CD8-positive, alpha-beta memory T cell (primary cell): ENCODE measurements around the gene SPIN1. TPM values are rescaled to one million over a fixed set of nuclear protein-coding genes. Genes with fewer than 3 reads are reported as not detected.

Source experiments
- CTCF ChIA-PET: fragments of 350-600 bp; sonication (Branson Sonifier 250); formaldehyde crosslinking; loops from one replicate; lab custom pipeline; 2021; ENCODE audit warnings: antibody characterized with exemption; lab: Charles Lee
- POLR2A ChIA-PET: fragments of 350-600 bp; sonication (Branson Sonifier 250); formaldehyde crosslinking; loops from one replicate; lab custom pipeline; 2021; ENCODE audit warnings: antibody characterized with exemption; lab: Charles Lee
- DNase-seq, 5 donors: peaks; one replicate each; pipeline versions ENCODE4 v3.0.0 to v3.0.0-alpha.2; 2020 to 2022; ENCODE audit warnings: mixed read lengths in 1 of 5
- H3K27ac ChIP-seq: one replicate; pipeline ENCODE4 v1.7.0; 2013; ENCODE audit warnings: low read depth, mild to moderate bottlenecking, low read length, moderate library complexity
- H3K27me3 ChIP-seq: 2 replicates; pipeline ENCODE4 v1.7.0; 2013; ENCODE audit warnings: low read length, mild to moderate bottlenecking; ENCODE audit not compliant: insufficient read depth, poor library complexity, severe bottlenecking
- H3K36me3 ChIP-seq: 2 replicates; pipeline ENCODE4 v1.7.0; 2013; ENCODE audit warnings: mild to moderate bottlenecking, low read length, moderate library complexity; ENCODE audit not compliant: insufficient read depth
- H3K4me1 ChIP-seq: 2 replicates; pipeline ENCODE4 v1.7.0; 2013; ENCODE audit warnings: mild to moderate bottlenecking, low read length, moderate library complexity; ENCODE audit not compliant: insufficient read depth
- H3K4me3 ChIP-seq: 2 replicates; pipeline ENCODE4 v1.7.0; 2013; ENCODE audit warnings: mild to moderate bottlenecking, low read length
- H3K9me3 ChIP-seq: 2 replicates; pipeline ENCODE4 v1.7.0; 2013; ENCODE audit warnings: mild to moderate bottlenecking, low read length
- H3K27ac Mint-ChIP-seq, 8 donors: one replicate each; pipeline ENCODE4 v1.8.0; 2020 to 2021; ENCODE audit warnings: mixed read lengths in 8 of 8, mild to moderate bottlenecking in 6 of 8, inconsistent platforms in 3 of 8, moderate library complexity in 3 of 8
- H3K27me3 Mint-ChIP-seq, 2 donors: one replicate each; pipeline ENCODE4 v1.8.0; 2020 to 2021; ENCODE audit warnings: mixed read lengths in 2 of 2, mild to moderate bottlenecking in 1 of 2, moderate library complexity in 1 of 2
- H3K36me3 Mint-ChIP-seq, 3 donors: one replicate each; pipeline ENCODE4 v1.8.0; 2020 to 2021; ENCODE audit warnings: mixed read lengths in 3 of 3, inconsistent platforms in 1 of 3, mild to moderate bottlenecking in 1 of 3
- H3K4me1 Mint-ChIP-seq, 3 donors: one replicate each; pipeline ENCODE4 v1.8.0; 2020 to 2021; ENCODE audit warnings: mixed read lengths in 3 of 3, inconsistent platforms in 1 of 3, mild to moderate bottlenecking in 1 of 3
- H3K4me3 Mint-ChIP-seq, 7 donors: one replicate each; pipeline ENCODE4 v1.8.0; 2020 to 2021; ENCODE audit warnings: mixed read lengths in 7 of 7, mild to moderate bottlenecking in 6 of 7, moderate library complexity in 4 of 7, inconsistent platforms in 2 of 7
- H3K9me3 Mint-ChIP-seq, 5 donors: one replicate each; pipeline ENCODE4 v1.8.0; 2020 to 2022; ENCODE audit warnings: mixed read lengths in 5 of 5, mild to moderate bottlenecking in 3 of 5, moderate library complexity in 2 of 5, inconsistent platforms in 1 of 5
- polyA plus RNA-seq: library from polyadenylated mRNA; unstranded; fragments of 300-500 nt; fragmentation: Illumina TruSeq; gene quantifications from one replicate; pipeline ENCODE4 v1.2.3, GENCODE V29; 2021
- total RNA-seq, 2 experiments: library from RNA; stranded (reverse); gene quantifications; one replicate each; pipeline ENCODE4 v1.2.3, GENCODE V29; 2021

SPIN1 gene
- total and polyA plus RNA-seq, 3 experiments from 2014 or later: 21.9 to 24.1 (median 22.9) TPM

DNA sequence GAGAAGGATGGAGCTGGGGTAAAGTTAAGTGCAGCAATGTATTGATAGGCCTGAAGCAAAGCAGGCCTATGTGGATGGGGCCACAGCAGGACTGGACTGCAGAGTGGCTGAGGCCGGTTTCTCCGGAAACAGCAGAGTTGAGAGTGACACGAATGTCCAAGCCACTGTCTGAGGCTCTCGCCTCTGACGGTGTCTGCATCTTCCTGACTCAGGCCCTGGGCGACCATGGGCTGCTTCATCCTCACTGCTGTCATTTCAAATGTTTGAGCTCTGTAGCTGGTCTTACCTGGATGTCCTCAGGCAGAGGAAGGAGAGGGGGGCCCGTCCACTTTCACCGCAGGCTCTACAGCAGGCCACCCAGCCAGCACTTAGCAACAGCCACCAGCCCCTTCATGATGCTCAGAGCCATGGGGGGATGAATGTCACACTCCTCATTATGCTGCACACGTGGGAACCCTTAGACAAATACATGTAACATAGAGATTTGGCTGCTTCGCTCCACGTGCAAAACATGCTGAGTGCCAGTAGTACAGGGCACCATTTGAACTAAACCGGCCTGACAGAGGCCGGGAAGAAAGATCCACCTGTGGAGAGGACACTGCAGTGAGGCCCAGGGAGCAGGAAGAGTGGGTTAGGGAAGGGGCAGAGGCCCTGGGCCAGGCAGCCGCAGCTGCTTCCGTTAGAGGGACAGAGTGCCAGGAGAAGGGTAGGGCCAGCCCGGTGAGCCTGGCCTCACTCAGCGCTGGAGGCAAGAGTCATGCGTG lies 115.0 kb downstream of the SPIN1 start:
- H3K4me3 Mint-ChIP-seq: no peak overlapping the region
- no peaks in the 10 kb centered on the region for H3K27me3 ChIP-seq
- H3K27ac Mint-ChIP-seq: no peak overlapping the region
- H3K9me3 Mint-ChIP-seq: no peaks in the 10 kb centered on the region
- H3K36me3 Mint-ChIP-seq: no peaks in the 10 kb centered on the region
- H3K4me1 ChIP-seq: no peaks in the 10 kb centered on the region
- ChIA-PET CTCF (no interaction called here), POLR2A (no interaction called here)
- H3K27me3 Mint-ChIP-seq: peaks cover 5 to 12% of the 10 kb centered on the region in 2 donors
- H3K4me1 Mint-ChIP-seq: no peaks in the 10 kb centered on the region
- no peak overlapping the region for H3K4me3 ChIP-seq
- H3K36me3 ChIP-seq: no peaks in the 10 kb centered on the region
- DNase-seq: no peak
- no peak overlapping the region for H3K27ac ChIP-seq
- H3K9me3 ChIP-seq: no peaks in the 10 kb centered on the region

DNA sequence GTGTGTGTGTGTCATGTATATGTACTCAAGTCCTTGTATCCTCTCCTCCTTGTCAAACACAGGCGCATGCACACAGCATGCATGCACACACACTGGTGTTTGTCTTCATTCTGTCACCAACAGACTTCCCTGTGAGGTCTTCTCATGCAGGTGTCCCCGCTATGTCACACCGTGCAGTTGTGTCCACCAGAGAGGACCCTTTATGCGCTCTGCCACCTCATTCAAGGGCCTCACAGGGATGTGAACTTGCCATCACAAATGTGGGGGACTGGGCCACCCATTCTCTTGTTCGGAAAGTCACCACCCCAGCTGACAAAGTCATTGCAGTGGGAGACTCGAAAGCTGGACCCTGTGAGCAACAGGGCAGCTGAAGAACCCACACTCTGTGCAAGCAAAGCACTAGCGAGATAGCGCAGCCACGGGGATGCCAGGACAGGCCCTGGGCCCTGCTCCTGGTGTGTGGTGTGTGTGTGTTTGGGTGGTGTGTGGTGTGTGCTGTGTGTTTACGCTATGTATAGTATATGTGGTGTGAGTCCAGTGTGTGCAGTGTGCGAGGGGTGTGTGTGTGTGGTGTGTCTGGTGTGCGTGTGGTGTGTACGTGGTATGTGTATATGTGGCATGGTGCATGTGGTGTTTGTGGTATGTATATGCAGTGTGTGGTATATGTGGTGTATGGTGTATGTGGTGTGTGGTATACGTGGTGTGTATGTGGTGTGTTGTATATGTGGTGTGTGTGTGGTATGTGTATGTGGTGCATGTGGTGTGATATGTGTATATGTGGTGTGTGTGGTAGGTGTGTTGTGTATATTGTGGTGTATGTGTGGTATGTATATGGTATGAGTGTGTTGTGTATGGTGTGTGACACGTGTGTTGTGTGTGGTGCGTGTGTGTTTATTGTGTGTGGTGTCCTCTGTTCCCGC lies 115.9 kb downstream of the SPIN1 start:
- Histone ChIP-seq H3K27me3 (no peaks in the 10 kb centered on the region), H3K36me3 (no peaks in the 10 kb centered on the region), H3K4me3 (no peak overlapping the region), H3K27ac (no peak overlapping the region), H3K4me1 (no peaks in the 10 kb centered on the region), H3K9me3 (no peaks in the 10 kb centered on the region)
- ChIA-PET POLR2A (interaction anchor here (0.6 kb wide), 1 partner anchor 16 kb away, joined by 3 read pairs; no protein-coding TSS in a partner anchor), CTCF (no interaction called here)
- H3K4me3 Mint-ChIP-seq: no peak overlapping the region
- H3K27ac Mint-ChIP-seq: peak overlapping the region in 1 of 8 donors; percentile 2
- no peak for DNase-seq
- no peaks in the 10 kb centered on the region for H3K4me1 Mint-ChIP-seq
- H3K36me3 Mint-ChIP-seq: no peaks in the 10 kb centered on the region
- peaks cover 5 to 16% of the 10 kb centered on the region in 2 donors for H3K27me3 Mint-ChIP-seq
- no peaks in the 10 kb centered on the region for H3K9me3 Mint-ChIP-seq

DNA sequence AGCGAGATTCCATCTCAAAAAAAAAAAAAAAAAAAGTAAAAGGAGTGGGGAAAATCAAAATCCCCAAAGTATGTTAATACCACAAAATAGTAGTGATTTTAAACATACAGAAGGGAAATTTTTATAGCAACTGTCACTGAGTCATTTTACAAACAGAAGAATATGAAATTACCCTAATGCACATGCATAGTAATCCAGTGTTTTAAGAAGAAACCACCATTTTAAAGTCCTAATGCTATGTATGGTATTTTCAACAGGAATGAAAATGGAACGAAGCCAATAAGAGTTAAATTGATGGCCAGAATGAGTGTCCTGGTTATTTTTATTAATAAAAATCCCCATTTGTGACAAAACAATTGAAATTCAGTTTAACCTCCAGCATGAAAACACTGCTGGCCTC lies 120.1 kb downstream of the SPIN1 start:
- H3K36me3 Mint-ChIP-seq: no peaks in the 10 kb centered on the region
- no peaks in the 10 kb centered on the region for H3K9me3 ChIP-seq
- peaks cover 2 to 12% of the 10 kb centered on the region in 2 donors for H3K27me3 Mint-ChIP-seq
- no peaks in the 10 kb centered on the region for H3K4me1 Mint-ChIP-seq
- H3K9me3 Mint-ChIP-seq: no peaks in the 10 kb centered on the region
- CTCF ChIA-PET: no interaction called here
- no peak for DNase-seq
- POLR2A ChIA-PET: no interaction called here
- no peaks in the 10 kb centered on the region for H3K4me1 ChIP-seq
- no peaks in the 10 kb centered on the region for H3K27me3 ChIP-seq
- no peaks in the 10 kb centered on the region for H3K36me3 ChIP-seq
- H3K4me3 ChIP-seq: no peak overlapping the region
- H3K27ac ChIP-seq: no peak overlapping the region
- H3K27ac Mint-ChIP-seq: no peak overlapping the region
- no peak overlapping the region for H3K4me3 Mint-ChIP-seq

DNA sequence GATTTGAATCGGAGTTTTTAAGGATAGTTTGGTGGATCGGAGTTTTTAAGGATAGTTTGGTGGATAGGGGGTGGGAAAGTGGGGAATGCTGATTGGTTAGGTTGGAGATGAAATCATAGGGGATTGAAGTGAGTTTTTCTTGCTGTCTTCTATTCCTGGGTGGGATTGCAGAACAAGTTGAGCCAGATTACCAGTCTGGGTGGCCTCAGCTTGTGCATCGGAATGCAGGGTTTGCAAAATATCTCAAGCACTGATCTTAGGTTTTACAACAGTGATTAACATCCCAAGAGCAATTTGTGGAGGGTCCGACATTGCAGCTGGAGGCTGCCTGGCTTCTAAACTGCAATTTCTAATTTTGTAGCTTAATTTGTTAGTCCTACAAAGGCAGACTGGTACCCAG lies 123.7 kb downstream of the SPIN1 start:
- H3K4me3 Mint-ChIP-seq: no peak overlapping the region
- H3K27ac Mint-ChIP-seq: no peak overlapping the region
- H3K9me3 Mint-ChIP-seq: peaks cover 0 to 4% (median 2%) of the 10 kb centered on the region in 5 donors
- ChIA-PET POLR2A (no interaction called here), CTCF (no interaction called here)
- H3K4me1 ChIP-seq: no peaks in the 10 kb centered on the region
- no peak overlapping the region for H3K27ac ChIP-seq
- H3K36me3 ChIP-seq: no peaks in the 10 kb centered on the region
- DNase-seq: no peak
- H3K9me3 ChIP-seq: no peaks in the 10 kb centered on the region
- no peaks in the 10 kb centered on the region for H3K4me1 Mint-ChIP-seq
- no peaks in the 10 kb centered on the region for H3K27me3 ChIP-seq
- peaks cover 0 to 4% of the 10 kb centered on the region in 2 donors for H3K27me3 Mint-ChIP-seq
- peaks cover 0 to 3% (median 0%) of the 10 kb centered on the region in 3 donors for H3K36me3 Mint-ChIP-seq
- no peak overlapping the region for H3K4me3 ChIP-seq

DNA sequence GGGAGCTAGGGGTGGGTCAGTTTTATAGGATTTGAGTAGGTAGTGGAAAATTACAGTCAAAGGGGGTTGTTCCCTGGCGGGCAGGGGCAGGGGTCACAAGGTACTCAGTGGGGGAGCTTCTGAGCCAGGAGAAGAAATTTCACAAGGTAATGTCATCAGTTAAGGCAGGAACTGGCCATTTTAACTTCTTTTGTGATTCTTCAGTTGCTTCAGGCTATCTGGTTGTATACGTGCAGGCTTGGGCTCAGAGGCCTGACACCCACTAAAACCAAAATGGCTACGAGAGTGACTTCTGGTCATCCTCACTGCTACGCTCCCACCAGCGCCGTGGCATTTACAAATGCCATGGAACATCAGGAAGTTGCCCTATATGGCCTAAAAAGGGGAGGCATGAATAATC lies 126.0 kb downstream of the SPIN1 start:
- Mint-ChIP-seq H3K4me1 (no peaks in the 10 kb centered on the region), H3K36me3 (peaks cover 0 to 3% (median 0%) of the 10 kb centered on the region in 3 donors), H3K27me3 (peaks cover 0 to 5% of the 10 kb centered on the region in 2 donors), H3K4me3 (no peak overlapping the region), H3K27ac (peak overlapping the region in 1 of 8 donors; percentile 0), H3K9me3 (peaks cover 0 to 4% (median 2%) of the 10 kb centered on the region in 5 donors)
- Histone ChIP-seq H3K4me3 (no peak overlapping the region), H3K4me1 (no peaks in the 10 kb centered on the region), H3K36me3 (no peaks in the 10 kb centered on the region), H3K27me3 (no peaks in the 10 kb centered on the region), H3K9me3 (no peaks in the 10 kb centered on the region), H3K27ac (no peak overlapping the region)
- POLR2A ChIA-PET: no interaction called here
- DNase-seq: no peak
- CTCF ChIA-PET: no interaction called here

DNA sequence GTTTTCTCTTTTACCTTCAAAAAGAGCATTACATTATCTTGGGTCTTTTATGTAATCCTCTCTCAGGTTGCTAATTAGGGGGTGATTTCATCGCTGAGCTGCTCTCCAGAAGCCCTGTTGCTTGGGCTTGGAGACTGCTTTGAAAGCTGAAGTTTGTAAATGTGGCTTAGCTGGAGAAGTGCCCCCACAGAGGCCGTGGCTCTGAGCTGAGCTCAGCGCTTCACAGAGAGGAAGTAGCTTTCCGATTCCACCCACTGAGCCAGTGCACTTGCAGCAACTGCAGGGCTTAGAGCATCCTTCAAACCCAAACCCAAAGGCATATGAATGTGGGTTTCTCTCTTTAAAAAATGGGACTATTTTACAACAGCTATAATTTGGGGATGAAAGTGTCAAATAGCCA lies 133.1 kb downstream of the SPIN1 start:
- Mint-ChIP-seq H3K9me3 (peaks cover 0 to 4% (median 0%) of the 10 kb centered on the region in 5 donors), H3K27ac (no peak overlapping the region), H3K36me3 (no peaks in the 10 kb centered on the region), H3K4me3 (no peak overlapping the region), H3K4me1 (no peaks in the 10 kb centered on the region), H3K27me3 (peaks cover 8 to 28% of the 10 kb centered on the region in 2 donors)
- Histone ChIP-seq H3K9me3 (no peaks in the 10 kb centered on the region), H3K27ac (no peak overlapping the region), H3K36me3 (no peaks in the 10 kb centered on the region), H3K4me3 (no peak overlapping the region), H3K27me3 (no peaks in the 10 kb centered on the region), H3K4me1 (no peaks in the 10 kb centered on the region)
- ChIA-PET CTCF (no interaction called here), POLR2A (no interaction called here)
- DNase-seq: no peak

DNA sequence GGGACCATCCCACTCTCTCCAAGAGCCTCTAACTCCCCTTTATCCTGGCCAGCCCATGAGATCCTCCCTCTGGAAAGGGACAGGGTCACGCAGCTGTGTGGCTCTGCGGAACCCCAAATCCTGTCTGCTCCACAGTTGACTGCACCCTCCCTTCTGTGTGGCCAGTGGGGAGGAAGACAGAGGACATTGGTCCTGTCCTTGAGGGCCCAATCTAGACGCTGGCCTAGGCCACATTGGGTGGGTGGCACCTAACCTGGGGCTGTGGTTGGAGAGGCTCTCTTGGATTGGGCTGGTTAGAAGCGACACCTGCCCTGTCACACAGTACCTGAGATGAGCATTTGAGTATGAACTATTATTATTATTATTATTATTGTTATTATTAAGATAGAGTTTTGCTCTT lies 134.1 kb downstream of the SPIN1 start:
- no peak overlapping the region for H3K4me3 Mint-ChIP-seq
- no peaks in the 10 kb centered on the region for H3K9me3 Mint-ChIP-seq
- ChIA-PET POLR2A (no interaction called here), CTCF (no interaction called here)
- Histone ChIP-seq H3K36me3 (no peaks in the 10 kb centered on the region), H3K27ac (no peak overlapping the region), H3K27me3 (no peaks in the 10 kb centered on the region), H3K4me1 (no peaks in the 10 kb centered on the region), H3K9me3 (no peaks in the 10 kb centered on the region), H3K4me3 (no peak overlapping the region)
- no peak overlapping the region for H3K27ac Mint-ChIP-seq
- DNase-seq: no peak
- H3K4me1 Mint-ChIP-seq: no peaks in the 10 kb centered on the region
- no peaks in the 10 kb centered on the region for H3K36me3 Mint-ChIP-seq
- peaks cover 11 to 31% of the 10 kb centered on the region in 2 donors for H3K27me3 Mint-ChIP-seq

DNA sequence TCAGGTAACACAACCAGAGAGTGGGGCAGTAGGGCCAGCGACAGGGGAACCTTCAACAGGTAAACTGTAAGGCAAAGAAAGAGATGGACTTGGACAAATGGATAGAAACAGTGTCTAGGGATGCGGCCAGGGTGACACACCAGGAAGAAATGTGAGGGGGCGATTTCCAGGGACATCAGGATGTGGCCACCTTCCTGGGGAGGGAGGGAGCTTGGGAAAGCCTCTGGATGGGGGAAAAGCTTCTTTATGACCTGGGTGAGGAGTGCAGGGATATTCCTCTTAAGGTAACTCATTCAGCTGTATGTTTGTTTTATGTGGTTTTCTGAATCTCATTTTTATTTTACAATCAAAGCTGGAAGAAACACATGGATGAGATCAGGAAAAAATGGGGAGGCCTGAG lies 134.8 kb downstream of the SPIN1 start:
- no peak for DNase-seq
- H3K4me1 Mint-ChIP-seq: no peaks in the 10 kb centered on the region
- Histone ChIP-seq H3K36me3 (no peaks in the 10 kb centered on the region), H3K27ac (no peak overlapping the region), H3K4me1 (no peaks in the 10 kb centered on the region), H3K9me3 (no peaks in the 10 kb centered on the region), H3K27me3 (no peaks in the 10 kb centered on the region), H3K4me3 (no peak overlapping the region)
- CTCF ChIA-PET: no interaction called here
- H3K27me3 Mint-ChIP-seq: peaks cover 11 to 31% of the 10 kb centered on the region in 2 donors
- H3K36me3 Mint-ChIP-seq: no peaks in the 10 kb centered on the region
- no peaks in the 10 kb centered on the region for H3K9me3 Mint-ChIP-seq
- no peak overlapping the region for H3K4me3 Mint-ChIP-seq
- POLR2A ChIA-PET: no interaction called here
- H3K27ac Mint-ChIP-seq: no peak overlapping the region
